Neural cell (in vitro differentiated cells): Measurements from ENCODE around the gene BRICD5.

Source experiments
- CTCF ChIP-seq: fragments of 450-650 bp; IDR thresholded peaks from 2 replicates; pipeline ENCODE4 v1.5.1; 2014; ENCODE audit warnings: antibody characterized with exemption, mild to moderate bottlenecking, moderate library complexity; ENCODE audit not compliant: poor library complexity, severe bottlenecking
- EP300 ChIP-seq: fragments of 450-650 bp; conservative IDR thresholded peaks from 2 replicates; pipeline ENCODE4 v1.6.1; 2014; ENCODE audit warnings: antibody characterized with exemption, mild to moderate bottlenecking, moderate library complexity; ENCODE audit not compliant: poor library complexity, severe bottlenecking
- EZH2 ChIP-seq: fragments of 200-600, 300-800 bp; shearing (Covaris generic), sonication (generic); IDR thresholded peaks from 2 replicates; pipeline ENCODE4 v1.6.1; 2014; ENCODE audit warnings: antibody characterized with exemption, low read length, borderline replicate concordance, mild to moderate bottlenecking; ENCODE audit not compliant: insufficient read depth, poor library complexity, severe bottlenecking
- MXI1 ChIP-seq: fragments of 450-650 bp; conservative IDR thresholded peaks from 2 replicates; pipeline ENCODE4 v1.6.1; 2014; ENCODE audit warnings: antibody characterized with exemption, mild to moderate bottlenecking; ENCODE audit not compliant: poor library complexity, severe bottlenecking
- POLR2AphosphoS5 ChIP-seq: IDR thresholded peaks from 2 replicates; pipeline ENCODE4 v1.6.1; 2012
- RAD21 ChIP-seq: fragments of 450-650 bp; conservative IDR thresholded peaks from 2 replicates; pipeline ENCODE4 v1.6.1; 2014; ENCODE audit warnings: antibody characterized with exemption, mild to moderate bottlenecking, moderate library complexity
- REST ChIP-seq: IDR thresholded peaks from 2 replicates; pipeline ENCODE4 v1.6.1; 2012; ENCODE audit warnings: borderline replicate concordance
- SMC3 ChIP-seq: fragments of 450-650 bp; conservative IDR thresholded peaks from 2 replicates; pipeline ENCODE4 v1.6.1; 2014; ENCODE audit warnings: antibody characterized with exemption, mild to moderate bottlenecking, moderate library complexity; ENCODE audit not compliant: poor library complexity
- TAF1 ChIP-seq: IDR thresholded peaks from 2 replicates; pipeline ENCODE4 v1.6.1; 2012; ENCODE audit warnings: low read depth

- no peak for TF ChIP-seq CTCF
- no peak for TF ChIP-seq EP300
- TF ChIP-seq EZH2, result no peak
- no peak for TF ChIP-seq REST
- no peak for TF ChIP-seq SMC3
- no peak for TF ChIP-seq MXI1
- TF ChIP-seq RAD21, result no peak
- TF ChIP-seq POLR2AphosphoS5, result no peak
- TF ChIP-seq TAF1, result no peak
Observed at GRCh38 chr16:2233046-2233775, 22.5 kb upstream of the BRICD5 start.
